HG03439 (cell line): ENCODE results near the gene RPL37.
"Not testable (repeated sequence)": the region's sequence is repeated elsewhere in the genome, so short reads cannot be mapped to it uniquely, and the experiment has no call there.

ENCODE experiments used
- ATAC-seq: cut with Tn5 transposase; IDR thresholded peaks from one replicate; pipeline ENCODE4 v1.9.1; 2021; ENCODE audit warnings: mild to moderate bottlenecking, moderate library complexity; ENCODE audit not compliant: unreplicated experiment

Gene RPL37

DNA sequence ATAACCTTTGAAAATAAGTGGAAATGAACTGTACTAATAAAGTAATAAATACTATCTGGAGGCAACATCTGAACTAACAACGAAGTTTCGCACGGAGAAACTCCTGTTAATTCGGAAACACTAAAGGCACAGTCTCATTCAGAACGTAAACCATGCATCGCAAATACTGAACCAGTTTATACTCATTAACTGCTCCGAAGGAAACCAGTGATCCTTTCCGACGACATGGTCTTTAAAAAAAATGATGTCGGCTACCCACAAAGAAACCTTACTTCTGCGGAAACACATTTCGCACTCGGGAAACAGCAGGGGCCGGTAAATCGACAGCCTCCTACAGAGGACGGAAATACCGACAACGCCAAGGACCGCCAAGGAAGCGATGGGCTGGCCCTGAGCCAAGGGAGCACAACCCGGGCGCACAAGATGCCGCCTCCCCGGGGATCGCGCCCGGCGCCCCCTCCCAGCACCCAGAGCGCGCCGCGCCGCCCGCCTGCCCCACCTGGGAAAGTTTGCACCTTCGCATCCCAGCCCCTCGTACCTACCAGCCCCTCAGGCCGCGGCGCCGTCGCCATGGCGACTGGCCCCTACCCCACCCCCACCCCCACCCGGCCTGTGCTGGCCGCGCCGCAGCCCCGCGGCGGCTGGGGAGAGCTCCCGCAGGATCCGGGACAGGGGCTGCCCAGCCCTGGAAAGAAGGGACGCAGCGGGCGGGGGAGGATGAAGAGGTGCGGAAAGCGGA, 37.6 kb downstream of the RPL37 start:
- peak; percentile 50 for ATAC-seq

DNA sequence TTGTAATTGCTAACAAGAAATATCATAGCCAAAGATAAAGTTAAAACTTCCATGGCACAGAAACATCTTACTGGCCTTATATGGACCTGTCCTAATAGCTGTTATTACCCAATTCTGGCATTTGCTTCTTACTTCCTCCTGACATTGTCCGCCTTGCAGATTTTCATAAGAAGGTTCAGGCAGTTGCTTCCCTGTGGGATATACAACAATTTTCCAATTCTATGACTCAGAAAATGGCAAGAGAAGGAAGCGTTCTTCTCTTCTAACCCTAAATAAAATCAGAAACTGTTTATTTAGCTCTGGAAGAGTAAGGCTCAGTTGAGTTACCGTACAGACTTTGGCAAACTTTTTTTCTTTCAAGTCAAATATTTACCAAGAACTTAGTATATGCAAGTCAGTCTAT, 38.5 kb downstream of the RPL37 start:
- no peak for ATAC-seq

DNA sequence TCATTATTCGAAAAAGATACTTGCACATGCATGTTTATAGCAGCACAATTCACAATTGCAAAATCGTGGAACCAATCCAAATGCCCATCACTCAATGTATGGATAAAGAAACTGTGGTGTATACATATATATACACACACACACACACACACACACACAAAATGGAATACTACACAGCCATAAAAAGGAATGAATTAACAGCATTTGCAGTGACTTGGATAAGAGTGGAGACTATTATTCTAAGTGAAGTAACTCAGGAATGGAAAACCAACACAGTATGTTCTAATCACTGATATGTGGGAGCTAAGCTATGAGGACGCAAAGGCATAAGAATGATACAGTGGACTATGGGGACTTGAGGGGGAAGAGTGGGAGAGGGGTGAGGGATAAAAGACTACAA, 40.1 kb downstream of the RPL37 start:
- not testable (repeated sequence) for ATAC-seq

- not testable (repeated sequence) for ATAC-seq
Observed at GRCh38 chr5:40794340-40794739, 40.7 kb downstream of the RPL37 start.

DNA sequence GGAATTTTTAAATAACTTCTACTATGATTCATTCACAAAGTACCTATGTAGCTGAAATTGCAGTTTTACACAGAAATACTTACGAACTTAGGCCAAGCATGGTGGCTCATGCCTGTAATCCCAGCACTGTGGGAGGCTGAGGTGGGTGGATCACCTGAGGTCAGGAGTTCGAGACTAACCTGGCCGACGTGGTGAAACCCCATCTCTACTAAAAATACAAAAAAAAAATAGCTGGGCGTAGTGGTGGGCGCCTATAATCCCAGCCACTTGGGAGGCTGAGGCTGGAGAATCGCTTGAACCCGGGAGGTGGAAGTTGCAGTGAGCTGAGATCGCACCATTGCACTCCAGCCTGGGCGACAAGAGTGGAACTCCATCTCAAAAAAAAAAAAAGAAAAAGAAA, 42.3 kb downstream of the RPL37 start:
- not testable (repeated sequence) for ATAC-seq

GRCh38 chr5:40791715-40792139, 43.3 kb downstream of the RPL37 start:
- ATAC-seq = no peak

DNA sequence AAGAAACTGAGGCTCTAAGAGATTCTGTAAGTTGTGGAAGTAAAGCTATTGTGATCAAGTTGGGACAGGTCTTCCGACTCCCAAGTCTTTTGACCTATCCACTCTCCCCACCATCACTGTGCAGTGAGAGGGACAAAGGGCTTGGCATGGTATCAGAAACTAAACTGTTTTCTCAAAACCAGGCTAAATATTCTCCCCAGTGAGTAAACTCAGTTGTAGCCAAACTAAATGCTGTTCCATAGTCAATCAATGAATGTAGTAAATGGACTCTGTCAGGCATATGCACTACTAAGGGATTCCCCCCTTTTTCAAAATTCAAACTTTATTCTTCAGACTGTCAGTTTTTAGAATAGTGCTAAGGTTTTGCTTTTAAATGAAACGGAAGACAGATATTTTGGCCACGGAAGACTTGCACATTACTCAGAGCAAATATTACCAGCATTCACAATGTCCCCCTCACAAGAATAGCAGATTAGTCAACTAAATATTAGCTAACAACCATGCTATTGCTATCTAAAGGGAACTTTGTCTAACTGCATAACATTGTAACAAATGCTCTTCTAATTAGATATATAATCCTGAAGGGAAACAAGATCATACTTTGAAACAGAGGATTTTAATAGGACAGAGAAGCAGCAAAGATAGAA, 44.0 kb downstream of the RPL37 start:
- ATAC-seq = no peak

DNA sequence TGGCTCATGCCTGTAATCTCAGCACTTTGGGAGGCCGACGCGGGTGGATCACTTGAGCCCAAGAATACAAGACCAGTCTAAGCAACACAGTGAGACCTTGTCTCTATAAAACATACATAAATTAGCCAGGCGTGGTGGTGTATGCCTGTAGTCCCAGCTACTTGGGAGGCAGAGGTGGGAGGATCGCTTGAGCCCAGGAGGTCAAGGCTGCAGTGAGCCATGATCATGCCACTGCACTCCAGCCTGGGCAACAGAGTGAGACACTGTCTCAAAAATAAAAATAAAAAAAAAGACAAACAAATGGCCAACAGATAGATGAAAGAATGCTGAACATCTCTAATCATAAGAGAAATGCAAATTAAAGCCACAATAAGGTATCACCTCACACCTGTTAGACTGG, 46.1 kb downstream of the RPL37 start:
- ATAC-seq = not testable (repeated sequence)

DNA sequence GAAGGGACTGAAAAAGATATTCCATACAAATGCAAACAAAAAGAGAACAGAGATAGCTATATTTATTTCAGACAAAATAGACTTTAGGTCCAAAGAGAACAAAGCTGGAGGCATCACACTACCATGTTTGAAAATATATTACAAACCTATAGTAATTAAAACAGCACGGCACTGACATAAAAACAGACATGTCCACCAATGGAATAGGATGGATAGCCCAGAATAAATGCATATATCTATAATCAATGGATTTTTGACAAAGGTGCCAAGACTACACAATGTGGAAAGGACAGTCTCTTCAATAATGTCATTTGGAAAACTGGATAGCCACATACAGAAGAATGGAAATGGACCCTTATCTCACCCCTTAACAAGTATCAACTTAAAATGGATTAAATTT, 47.0 kb downstream of the RPL37 start:
- no peak for ATAC-seq

GRCh38 chr5:40786664-40787063, 48.4 kb downstream of the RPL37 start:
- ATAC-seq = not testable (repeated sequence)

DNA sequence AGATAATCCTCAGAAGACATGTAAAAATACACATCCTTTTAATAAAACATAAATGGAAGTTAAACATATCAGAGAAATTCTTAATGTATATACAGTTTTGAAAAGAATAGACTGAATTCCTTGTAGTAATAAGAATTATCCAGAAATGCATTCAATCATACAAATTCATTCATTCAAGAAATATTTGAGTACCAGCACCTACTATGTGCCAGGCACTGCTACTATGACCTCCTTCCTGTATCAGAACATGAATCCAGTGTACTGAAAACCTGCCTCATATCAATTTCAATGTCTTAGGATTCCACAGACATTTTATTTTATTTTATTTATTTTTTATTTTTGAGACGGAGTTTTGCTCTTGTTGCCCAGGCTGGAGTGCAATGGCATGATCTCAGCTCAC, 50.1 kb downstream of the RPL37 start:
- ATAC-seq = no peak

DNA sequence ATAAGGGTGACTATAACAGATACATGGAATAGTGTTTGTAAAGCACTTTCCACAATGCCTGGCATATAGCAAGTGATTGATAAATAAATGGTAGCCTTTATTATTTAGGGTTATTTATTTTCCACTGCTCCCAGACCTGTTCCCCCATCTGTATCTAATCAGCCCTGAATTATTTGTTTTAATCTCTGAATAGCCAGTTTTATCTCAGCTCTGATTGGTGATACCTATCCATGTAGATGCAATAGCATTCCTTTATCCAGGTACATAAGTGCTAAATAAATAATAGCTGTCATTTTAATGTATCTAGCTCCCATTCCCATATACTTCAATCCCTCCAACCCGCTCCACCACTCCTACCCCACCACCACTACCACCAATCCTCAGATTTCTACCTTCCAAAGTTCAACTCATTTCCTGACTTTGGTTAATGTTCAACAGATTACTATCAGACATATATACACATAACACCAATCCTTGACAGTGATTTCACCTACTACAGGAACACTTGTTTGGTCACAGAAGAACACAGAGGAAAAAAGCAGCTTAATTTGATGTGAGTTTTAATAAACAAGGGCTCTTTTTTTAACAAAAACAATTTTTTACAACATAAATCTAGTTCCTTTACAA, 50.9 kb downstream of the RPL37 start:
- ATAC-seq = no peak

GRCh38 chr5:40781843-40782409, 53.1 kb downstream of the RPL37 start:
- no peak for ATAC-seq

GRCh38 chr5:40780858-40781257, 54.2 kb downstream of the RPL37 start:
- ATAC-seq = no peak

- no peak for ATAC-seq
Observed at GRCh38 chr5:40780199-40780598, 54.8 kb downstream of the RPL37 start.

DNA sequence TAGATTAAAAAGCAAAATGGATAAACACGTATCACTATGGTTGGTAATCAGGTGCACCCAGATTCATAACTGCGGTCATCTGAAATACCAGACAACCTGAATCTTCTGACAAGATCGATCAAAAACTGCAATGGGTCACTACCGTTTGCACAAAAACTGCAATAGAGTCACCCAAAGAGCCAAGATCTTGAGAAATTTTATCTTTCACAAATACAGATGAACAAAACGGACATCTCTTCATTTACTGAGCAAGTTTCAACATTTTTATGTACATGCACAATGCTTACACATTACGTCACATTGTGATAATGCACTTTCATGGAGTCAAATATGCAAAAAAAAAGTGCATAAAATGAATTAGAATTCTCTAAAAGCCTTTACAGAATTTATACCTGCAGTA, 55.5 kb downstream of the RPL37 start:
- no peak for ATAC-seq

- ATAC-seq = no peak
Observed at GRCh38 chr5:40778133-40778532, 56.9 kb downstream of the RPL37 start.

- ATAC-seq = no peak
Observed at GRCh38 chr5:40776658-40776977, 58.4 kb downstream of the RPL37 start.

DNA sequence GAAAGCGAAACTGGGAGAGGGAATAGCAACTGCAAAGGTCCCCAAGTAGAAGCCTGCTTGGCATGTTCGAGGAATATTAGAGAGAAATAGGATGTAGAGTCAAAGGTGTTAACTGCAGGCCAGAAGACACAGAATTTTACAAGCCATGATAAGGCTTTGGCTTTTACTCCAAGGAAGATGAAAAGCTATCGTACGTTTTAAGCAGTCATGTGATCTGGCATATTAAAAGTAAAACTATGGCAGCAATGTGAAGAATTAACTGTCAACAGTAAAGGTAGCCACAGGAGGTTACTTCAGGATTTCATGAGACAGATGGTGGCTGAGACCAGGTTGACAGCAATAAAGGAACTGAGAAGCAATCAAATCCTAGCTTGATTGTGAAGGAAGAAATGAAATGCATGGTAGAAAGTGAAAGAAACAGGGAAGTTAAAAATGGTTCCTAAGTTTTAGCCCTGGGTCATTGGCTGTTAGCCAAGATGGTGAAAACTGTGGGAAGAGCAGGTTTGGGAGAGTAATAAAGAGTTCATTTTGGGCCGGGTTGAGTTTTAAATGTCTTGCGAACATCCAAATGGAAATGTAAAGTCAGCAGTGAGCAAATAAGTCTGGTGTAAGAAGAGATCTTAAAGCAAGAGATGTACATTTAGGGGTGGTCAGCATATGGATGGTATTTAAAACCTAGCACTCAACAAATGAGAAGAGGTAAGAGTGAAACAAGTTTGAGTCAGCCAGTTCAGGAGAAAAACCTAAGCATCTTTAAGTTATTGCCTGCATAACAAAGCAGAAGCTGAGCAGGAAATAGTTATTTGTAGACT, 59.0 kb downstream of the RPL37 start:
- no peak for ATAC-seq
